ENCODE measurements around the gene PBX1.

Gene PBX1

GRCh38 chr1:164864161-164864560 lies 305.2 kb downstream of the PBX1 start:
- DNase-seq (ENCODE audit: low read depth, low spot score) = no peak

GRCh38 chr1:164865385-164865784 lies 306.4 kb downstream of the PBX1 start:
- no peak for DNase-seq (ENCODE audit: low read depth, low spot score)

DNA sequence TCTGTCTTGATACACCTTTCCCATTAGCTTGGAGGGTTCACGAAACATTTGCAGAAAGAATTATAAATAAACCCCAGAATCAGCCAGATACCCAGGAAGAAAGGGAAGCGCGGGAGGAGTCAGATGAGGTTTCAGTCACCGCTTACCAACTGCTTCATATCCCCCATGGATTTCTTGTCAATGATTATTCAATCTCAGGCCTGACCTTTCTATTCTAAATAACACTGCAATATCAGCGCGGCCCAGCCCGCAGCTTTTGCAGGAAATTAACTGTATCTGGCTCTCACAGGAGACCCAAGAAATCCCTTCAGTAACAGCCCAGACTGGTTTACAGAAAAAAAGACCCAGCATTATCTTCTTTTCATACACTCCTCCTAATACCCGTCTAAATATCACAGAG lies 308.6 kb downstream of the PBX1 start:
- DNase-seq (ENCODE audit: low read depth, low spot score) = no peak

DNA sequence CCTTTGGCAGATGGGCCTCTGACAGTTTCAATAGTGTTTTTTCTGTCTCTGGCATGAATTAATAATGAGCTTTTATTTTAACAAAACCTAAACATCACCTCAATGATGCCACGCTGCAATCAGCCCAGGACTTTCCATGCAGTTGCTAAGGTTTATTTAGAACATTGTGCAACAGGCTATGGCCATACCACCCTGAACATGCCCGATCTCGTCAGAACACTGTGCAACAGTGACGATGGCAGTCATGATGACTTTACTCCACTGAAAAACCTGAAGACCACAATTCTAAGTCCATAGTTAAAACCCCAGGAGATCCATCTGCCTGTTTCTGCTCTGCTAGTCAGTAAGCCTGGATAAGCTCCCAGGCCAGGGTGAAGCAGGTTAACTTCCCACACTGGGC lies 310.0 kb downstream of the PBX1 start:
- no peak for DNase-seq (ENCODE audit: low read depth, low spot score)

GRCh38 chr1:164875518-164875917 lies 316.5 kb downstream of the PBX1 start:
- DNase-seq (ENCODE audit: low read depth, low spot score) = no peak

- no peak for DNase-seq (ENCODE audit: low read depth, low spot score)
Observed at GRCh38 chr1:164876398-164877116, 317.6 kb downstream of the PBX1 start.

DNA sequence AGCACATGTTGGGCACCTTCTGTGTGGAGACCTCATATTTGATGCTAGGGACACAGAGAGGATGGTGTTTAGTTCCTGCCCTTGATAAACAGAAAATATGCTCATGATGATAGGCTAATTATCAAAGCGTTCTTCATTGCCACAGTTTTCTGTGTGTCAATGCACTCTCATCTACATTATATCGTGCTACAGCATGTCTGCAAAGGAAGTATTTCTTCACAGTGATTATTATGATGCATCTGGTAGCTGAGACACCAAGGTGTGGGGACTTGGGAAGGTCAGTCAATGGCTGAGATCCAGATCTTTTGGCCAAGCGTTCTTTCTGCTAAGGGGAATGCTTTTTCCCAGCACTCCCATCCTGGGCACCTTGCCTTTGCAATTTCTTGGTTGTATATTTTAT lies 321.2 kb downstream of the PBX1 start:
- DNase-seq (ENCODE audit: low read depth, low spot score) = no peak

GRCh38 chr1:164880644-164881043 lies 321.7 kb downstream of the PBX1 start:
- DNase-seq (ENCODE audit: low read depth, low spot score) = no peak

DNA sequence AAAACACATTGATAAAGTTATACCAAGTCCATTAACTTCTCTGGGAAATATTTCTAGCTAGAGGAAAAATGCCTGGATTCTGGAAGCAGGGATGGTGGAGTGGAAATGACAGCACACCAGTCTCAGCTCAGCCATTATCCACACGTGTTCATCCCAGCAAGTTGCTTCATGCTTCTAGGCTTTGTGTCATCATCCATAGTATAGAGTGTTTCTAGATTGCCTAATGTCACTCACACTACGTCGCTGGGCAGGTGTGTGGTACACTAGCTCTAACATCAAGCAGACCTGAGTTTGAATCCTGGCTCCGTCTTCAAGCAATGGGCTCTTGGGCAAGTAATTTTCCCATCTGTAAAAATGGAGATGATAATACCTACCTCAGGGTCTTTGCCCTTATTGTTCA lies 326.3 kb downstream of the PBX1 start:
- no peak for DNase-seq (ENCODE audit: low read depth, low spot score)

DNA sequence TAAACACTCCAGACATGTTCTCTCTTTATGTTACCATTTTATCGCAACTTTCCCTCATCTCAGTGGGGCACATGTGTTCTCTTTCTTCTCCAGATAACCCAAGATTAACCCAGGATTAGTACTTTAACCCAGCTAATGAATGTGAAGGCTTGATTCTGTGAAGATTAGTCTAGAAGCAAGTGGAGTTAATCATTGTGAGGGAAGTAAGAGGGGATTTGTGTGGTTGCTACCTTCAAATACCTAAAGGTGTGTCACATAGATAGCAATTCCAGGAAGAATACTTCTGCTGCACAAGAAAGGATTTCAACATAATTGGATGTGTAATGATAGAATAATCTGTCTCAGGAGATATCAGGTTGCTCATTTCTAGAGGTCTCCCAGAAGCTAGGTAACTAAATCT lies 327.1 kb downstream of the PBX1 start:
- DNase-seq (ENCODE audit: low read depth, low spot score) = no peak

DNA sequence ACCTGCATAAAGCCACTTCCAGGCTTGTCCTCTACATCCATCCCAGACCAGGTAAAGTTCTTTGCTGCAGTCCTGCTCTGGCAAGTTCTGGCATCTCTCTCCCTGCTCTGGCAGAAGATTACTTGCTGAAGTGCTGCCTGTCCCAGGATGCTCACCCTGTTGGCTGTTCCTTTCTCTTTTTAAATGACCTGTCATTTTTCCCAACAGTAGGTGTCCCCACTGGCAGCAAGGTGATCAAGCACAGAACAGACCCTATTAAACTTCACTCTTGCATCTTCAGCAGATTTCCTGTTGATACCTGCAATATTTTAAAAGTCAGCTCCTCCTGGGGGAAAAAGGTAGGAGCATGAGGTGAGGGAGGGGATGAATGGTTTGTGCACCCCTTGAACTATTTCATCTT lies 332.6 kb downstream of the PBX1 start:
- no peak for DNase-seq (ENCODE audit: low read depth, low spot score)

DNA sequence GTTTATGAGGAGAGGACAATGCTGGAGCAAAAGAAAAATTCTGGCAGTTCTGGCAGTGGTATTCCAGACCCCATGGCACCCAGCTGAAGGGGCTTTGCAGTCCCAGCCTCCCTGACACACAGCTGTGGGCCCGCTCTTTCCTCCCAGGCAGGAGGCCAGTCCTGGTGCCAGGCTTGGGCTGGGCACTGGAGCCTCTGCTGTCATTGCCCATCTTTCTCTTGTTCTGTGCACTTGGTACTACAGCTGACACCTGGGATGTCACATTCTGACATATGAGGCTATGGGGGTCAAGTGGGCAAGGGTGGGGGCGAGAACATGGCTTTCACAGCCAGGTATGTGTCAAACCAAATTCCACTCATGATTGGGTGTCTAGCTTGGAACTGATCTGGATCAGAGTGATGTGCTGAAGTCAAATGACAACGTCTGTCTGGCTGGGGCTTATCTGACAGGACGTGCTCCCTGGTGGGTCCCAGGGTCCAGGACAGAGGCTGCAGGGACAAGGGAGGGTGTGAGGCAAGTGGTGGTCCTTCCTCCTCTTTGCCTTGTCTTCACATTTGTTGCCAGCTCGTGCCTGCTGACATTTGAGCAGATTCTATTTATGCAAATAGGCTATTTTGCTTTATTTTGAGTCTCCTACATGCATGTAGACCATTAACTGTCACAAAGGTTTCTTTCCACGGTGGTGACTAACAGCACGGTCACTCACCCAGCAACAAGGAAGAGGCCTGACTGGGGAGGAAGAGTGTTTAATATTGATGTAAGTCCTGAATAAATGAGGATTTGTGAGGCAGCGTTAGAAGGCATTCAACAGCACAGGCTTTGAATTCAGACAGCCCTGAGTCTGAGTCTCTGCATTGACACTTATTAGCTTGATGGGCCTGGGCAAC lies 336.3 kb downstream of the PBX1 start:
- no peak for DNase-seq (ENCODE audit: low read depth, low spot score)

GRCh38 chr1:164901031-164901430 lies 342.0 kb downstream of the PBX1 start:
- no peak for DNase-seq (ENCODE audit: low read depth, low spot score)

Measured in activated CD4-positive, CD25-positive, alpha-beta regulatory T cell treated with anti-CD3 and anti-CD28 coated beads, Interleukin-2, amount 50 U/mL, for 16 hours (primary cell).